ENCODE measurements around the gene FAM228B.
A peak's percentile ranks its signal among the peaks of the same experiment; 100 is the strongest.
"Not testable (repeated sequence)": the region's sequence is repeated elsewhere in the genome, so short reads cannot be mapped to it uniquely, and the experiment has no call there.

Gene FAM228B

DNA sequence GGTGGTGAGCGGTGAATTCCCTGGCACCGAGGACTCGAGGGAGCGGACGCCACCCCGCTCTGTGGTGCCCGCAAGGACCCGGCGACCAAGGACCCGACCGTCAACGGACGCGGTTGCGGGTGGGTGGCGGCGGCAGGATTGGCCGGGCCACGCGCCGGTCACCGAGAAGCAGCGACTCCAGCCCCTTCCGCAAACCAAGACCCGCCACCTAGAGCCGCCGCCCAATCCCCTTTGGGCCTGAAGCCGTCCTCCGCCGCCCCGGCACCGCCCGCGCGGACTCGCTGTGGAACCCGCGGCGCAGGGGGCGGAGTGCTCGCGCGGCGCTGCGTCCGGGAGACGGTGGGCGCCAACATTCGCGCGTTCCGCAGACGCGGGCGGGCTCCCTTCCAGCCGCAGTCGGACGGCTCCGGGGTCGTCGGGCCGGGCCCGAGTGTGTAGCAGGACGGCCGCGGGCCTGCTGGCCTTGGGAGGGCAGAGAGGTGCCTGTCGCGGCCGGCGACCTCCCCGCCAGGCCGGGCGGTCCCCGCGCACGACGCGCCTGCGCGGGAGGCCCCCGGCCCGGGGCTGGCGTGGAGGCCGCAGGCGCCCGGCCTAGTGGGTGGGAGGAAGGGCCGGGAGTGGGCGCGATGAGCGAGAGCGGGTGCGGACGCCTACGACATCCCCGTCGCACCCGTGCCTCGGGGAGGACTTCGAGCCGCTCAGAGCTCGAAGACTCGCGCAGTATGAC lies at the start of gene FAM228B, which contains the start of gene PFN4:
FAM228B (plus strand) TSS at position 275 of the 727 bp plus-strand sequence. CDS start 893 bp downstream, outside the sequence.
PFN4 (minus strand) TSS at position 140 of the 727 bp plus-strand sequence. CDS start 799 bp downstream, outside the sequence.
- DNase-seq, result peak; percentile 90 to 92

DNA sequence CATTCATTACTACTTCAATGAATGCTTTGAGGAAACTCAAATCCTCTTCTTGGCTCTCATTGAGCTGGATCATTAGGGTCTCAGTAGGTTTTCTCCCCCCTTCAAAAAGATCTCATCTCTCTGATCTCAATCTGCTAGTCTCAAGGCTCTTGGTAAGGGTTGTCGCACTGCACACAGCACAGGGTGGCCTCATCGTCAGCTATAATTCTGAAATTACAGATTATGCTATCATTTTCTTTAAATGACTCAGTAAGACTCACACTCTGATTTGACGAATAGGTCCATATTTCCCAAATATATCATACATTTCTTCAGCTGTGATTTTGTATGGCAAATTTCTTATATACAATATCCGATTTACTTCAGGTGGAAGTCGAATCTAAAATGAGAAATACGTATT lies 49.5 kb upstream of the FAM228B start:
- DNase-seq, result no peak

DNA sequence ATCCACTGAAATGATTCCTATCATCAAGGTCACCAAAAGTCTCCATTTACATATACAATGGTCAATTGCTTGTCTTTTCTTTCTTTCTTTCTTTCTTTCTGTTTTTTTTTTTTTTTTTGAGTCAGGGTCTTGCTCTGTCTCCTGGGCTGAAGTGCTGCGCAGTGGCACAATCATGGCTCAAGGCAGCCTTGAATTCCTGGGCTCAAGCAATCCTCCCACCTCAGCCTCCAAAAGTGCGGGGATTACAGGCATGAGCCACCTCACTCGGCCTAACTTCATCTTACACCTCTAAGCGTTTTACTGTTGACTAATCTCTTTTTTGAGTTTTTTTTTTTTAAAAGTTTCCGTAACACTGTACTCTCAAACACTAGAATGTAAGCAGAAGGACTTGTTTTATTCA lies 48.0 kb upstream of the FAM228B start:
- DNase-seq, result no peak

- DNase-seq, result peak; percentile 100
These were observed 47.1 kb upstream of the FAM228B start, which contains the start of gene SF3B6 for GRCh38 chr2:24075915-24076848. Gene SF3B6 (minus strand): TSS chr2:24076326. CDS start chr2:24076229, 97 bp downstream.

- DNase-seq, result no peak
These were observed 46.3 kb upstream of the FAM228B start for GRCh38 chr2:24076849-24077534.

DNA sequence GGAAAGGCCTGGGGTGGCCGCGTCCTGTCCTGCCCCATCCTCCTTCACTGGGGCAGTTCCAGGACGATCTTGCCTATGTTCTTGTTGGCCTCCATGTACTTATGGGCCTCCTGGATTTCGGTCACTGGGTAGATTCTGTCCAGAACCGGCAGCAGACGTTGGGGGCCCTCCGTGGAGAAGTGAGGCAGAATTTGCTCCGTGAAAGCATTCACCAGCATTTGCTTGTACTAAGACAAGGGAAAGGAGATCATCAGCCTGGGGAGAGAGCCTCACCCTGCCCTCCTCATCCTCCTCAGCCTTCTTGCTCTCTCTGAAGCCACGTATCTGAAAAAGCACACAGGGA lies 45.8 kb upstream of the FAM228B start:
- DNase-seq, result no peak

DNA sequence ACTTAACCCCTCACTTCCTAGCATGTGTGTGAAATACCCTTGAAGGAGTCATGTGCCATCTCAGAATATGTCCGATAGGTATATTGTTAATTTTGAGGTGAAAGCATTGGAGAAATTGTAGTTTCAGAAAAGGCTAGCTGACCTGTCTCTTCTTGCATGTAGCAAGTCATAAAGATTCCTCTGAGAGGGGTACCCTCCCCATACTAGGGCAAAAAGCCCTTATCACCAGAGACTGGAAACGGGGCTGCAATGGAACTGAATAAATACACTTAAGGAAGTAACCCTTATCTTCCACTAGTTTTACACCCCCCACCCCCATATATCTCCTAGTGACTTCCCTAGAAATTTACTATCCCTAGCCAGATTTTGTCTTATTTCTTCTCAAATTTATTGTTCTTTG lies 45.4 kb upstream of the FAM228B start:
- DNase-seq, result no peak

DNA sequence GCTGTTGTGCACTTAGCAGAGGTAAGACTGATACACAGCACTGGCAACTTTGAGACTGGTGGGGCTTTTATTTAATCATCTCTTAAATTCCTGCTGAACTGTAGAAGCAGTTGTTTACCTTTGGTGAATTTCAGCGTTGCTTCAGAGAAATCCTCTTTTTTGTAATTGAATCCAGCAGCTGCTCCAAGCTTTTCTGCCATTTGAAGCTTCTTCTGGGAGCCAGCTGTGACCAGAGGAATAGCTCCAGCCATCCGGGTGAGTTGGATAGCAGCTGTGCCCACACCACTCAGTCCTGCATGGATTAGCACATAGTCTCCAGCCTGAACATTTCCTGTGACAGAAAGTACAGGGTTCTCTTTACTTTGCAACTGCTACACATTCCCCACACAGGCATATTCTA lies 42.6 kb upstream of the FAM228B start:
- DNase-seq, result no peak

DNA sequence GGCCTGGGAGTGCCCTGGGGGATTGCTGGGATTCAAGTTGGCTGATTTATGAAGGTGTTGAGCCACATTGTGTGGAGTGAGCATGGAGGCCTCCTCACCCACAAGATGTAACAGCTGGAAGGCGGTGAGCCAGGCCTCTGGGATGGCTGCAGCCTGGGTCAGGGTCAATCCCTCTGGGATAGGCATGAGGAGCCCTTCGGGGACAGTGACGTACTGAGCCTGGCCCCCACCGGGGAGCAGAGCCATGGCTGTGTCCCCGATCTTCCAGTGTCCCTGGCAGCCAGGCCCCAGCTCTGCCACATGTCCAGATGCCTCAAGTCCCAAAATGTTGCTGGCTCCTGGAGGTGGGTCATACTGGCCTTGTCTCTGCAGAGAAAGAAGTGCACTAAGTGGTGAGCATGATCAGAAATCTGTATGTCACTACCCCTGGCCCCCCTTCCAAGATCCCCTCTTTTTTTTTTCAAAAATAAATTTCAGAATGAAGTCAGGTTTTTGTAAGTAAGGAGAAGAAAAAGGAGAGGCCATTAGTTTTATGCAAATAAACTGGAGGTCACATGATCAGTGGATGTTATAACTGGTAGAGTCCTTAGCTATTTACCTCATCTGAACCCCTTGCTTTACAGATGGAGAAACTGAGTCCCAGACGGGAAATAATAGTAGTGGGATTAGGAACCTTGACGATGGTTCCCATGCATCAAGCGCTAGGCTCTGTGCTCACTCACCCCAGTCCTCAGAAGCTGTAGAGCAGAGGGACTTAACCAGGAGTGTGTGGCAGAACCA lies 40.3 kb upstream of the FAM228B start:
- DNase-seq, result no peak

DNA sequence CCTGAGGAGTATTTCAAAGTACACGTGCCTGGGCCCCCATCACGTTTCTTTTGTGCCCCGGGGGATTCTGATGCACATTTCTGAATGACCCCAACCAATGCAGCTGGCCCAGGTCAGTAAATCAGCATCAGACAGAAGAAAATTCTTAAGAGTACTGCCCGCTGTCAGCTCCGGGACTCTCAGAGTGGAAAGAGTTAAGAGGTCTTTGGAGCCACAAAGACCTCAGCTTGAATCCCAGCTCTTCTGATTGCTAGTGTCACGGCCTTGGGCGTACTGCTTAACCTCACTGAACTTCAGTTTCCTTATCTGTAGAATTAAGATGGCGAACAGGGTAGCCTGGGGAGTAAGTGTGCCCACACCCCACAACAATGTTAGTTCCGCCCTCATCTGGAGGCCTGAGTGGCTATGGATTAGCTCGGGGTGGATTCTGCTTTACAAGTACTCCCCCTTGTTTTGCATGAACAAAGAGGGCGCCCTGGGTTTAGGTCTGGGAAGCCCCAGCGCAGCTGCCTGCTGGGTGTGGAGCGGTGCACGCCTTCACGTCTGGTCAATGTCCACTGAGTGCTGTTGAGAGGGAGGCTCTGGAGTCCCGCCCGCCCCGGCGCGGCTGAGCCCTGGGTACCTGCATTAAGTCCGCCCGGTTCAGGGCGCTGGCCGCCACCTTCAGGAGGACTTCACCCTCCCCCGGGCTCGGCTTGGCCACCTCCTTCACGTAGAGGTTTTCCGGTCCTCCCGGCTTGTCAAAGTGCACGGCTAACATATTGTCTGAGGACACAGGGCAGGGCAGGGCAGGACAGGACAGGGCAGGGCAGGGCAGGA lies 39.5 kb upstream of the FAM228B start:
- DNase-seq, result peak; percentile 80 to 87

DNA sequence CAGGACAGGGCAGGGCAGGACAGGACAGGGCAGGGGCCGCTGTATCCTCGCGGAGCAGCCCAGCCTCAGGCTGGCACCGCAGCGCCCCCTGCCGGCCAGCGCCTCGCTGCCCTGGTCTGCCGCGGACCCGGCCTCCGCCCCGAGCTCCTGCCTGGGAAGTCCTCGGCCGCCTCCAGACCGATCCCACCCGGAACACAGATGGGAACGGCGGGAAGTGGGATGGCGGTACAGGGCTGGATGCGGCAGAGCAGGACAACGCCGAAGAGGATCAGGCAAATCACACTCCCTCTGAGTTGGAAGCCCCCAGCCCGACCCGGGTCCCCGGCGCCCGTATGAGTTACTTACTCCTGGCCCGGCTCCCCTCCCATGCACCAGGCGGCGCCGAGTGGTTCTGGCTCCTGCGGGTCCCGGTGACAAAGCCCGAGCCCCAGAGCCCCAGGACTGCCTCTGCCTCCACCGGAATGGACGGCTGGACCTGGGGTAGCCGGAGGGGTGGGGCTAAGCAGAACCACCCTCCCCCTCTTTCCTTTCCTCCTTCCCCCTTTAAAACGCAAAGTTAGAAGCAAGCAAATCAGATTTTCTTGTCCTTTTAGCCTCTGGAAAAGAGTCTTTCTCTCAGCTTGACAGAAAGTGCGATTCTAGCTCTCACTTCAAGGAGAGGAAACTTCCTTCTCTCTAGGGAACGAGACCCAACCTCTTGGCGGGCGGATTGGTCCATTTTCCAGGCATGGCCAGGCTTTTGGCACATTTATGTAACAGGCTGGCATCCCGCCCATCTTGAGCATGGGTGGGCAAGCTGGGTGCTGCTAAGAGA lies 38.7 kb upstream of the FAM228B start, which contains the start of gene TP53I3:
TP53I3 (minus strand) TSS at position 449 of the 814 bp plus-strand sequence. CDS start 508 bp downstream, outside the sequence.
- peak; percentile 83 to 86 for DNase-seq

- no peak for DNase-seq
These were observed 38.1 kb upstream of the FAM228B start for GRCh38 chr2:24085200-24085489.

DNA sequence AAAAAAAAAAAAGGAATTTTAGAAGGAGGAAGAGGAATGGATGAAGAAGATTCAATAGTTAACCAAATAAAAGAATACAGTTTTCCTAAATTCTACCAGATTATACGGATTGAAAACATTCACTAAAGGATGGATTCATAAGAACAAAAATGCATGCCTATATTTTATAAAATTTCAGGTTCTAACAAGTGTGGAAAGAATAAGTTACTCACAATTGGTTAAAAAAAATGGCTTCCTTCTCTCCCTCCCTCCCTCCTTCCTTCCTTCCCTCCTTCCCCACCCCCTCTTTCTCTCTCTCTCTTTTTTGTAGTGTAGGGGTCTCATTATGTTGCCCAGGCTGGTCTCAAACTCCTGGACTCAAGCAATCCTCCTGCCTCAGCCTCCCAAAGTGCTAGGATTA lies 37.0 kb upstream of the FAM228B start:
- no peak for DNase-seq

- no peak for DNase-seq
These were observed 36.2 kb upstream of the FAM228B start for GRCh38 chr2:24087032-24087431.

DNA sequence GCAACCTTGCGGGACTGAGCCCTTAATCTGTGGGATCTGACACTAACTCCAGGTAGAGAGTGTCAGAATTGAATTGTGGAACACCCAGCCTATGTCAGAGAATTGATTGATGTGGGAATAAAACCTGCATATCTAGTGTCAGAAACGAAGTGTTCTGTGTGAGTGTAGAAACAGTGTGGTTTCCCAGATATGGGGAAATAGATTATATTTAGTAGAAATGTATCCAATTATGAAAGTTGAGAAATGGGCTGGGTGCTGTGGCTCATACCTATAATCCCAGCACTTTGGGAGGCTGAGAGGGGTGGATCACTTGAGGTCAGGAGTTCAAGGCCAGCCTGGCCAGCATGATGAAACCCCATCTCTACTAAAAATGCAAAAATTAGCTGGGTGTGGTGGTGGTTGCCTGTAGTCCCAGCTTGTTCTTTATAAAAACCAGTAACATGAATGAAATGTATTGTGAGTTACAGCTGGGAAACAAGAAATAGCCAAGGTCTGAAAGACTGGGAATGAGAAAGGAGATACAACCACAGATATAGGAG lies 34.4 kb upstream of the FAM228B start:
- no peak for DNase-seq

- not testable (repeated sequence) for DNase-seq
These were observed 30.0 kb upstream of the FAM228B start for GRCh38 chr2:24093270-24093669.

GRCh38 chr2:24095171-24095677 lies 28.0 kb upstream of the FAM228B start:
- DNase-seq, result not testable (repeated sequence)

- DNase-seq, result not testable (repeated sequence)
These were observed 22.5 kb upstream of the FAM228B start for GRCh38 chr2:24100732-24101131.

DNA sequence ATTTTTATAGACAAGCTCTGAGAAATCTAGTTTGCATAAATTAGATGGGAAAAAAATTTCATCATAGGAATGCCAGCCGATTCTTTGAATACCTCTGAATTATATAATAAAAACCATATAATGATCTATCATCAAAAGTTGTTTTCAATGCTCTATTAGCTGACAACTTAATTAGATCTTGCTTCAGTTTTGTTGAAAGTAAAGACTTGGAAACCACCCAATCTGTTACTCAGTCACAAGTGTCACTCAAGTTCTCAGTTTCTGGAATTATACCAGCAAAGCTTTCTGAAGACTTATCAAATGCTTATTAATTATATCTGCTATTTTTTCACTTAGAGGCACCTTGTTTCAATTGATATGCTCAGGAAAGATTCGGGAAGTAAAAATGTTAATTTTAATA lies 21.3 kb upstream of the FAM228B start:
- no peak for DNase-seq

GRCh38 chr2:24102677-24103076 lies 20.6 kb upstream of the FAM228B start:
- no peak for DNase-seq
